Stimulated activated CD4-positive, alpha-beta T cell treated with anti-CD3 and anti-CD28 coated beads, Interleukin-1b, Interleukin-23, amount 100 ng/mL, for 4 hours (primary cell): Measurements from ENCODE around the gene FN3KRP.
A peak's percentile ranks its signal among the peaks of the same experiment; 100 is the strongest.
"Not testable (repeated sequence)": the region's sequence is repeated elsewhere in the genome, so short reads cannot be mapped to it uniquely, and the experiment has no call there.

Experiments
- DNase-seq, 2 donors: peaks; one replicate each; pipeline ENCODE4 v3.0.0-alpha.2; 2020; ENCODE audit warnings: low read depth in 2 of 2

Gene FN3KRP

DNA sequence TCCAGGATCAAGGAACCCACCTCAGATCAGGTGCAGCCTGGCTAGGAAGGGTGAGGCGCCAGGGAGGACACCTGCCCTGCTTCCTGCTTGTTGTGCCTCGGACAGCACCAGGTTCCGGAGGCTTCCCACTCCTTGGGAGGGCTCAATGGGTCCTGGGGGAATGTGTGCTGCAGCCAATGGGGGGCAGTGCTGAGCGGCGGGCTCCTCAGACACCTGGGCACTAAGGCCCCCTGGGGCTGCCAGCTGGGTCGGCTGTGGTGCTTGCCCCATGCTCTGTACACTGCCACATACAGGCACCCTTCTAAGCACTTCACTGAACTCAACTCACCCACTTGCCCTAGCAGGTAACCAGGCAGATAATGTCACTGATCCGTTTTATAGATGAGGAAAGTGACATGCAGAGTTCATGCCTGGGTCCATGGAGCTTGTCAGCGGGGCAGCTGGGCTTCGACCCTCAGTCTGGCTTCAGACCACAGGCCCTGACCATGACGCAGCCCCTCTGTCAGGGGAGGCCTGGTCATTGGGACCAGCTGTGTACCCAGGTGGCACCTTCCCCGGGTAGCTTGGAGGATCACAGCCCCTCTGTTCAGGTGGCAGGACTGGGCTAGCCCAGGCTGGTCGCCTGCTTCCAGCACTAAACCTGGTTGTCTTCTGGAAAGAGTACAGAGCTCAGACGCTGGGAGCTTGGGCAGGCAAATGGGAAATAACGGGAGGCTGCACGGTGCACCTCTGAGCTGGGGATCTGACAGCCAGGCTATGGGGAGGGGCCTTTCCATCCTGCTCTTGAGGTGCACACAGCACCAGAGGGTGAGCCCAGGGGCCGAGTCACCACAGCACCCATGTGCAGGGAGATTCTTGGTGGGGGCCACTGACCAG is 27.1 kb downstream of the FN3KRP start:
- no peak for DNase-seq

DNA sequence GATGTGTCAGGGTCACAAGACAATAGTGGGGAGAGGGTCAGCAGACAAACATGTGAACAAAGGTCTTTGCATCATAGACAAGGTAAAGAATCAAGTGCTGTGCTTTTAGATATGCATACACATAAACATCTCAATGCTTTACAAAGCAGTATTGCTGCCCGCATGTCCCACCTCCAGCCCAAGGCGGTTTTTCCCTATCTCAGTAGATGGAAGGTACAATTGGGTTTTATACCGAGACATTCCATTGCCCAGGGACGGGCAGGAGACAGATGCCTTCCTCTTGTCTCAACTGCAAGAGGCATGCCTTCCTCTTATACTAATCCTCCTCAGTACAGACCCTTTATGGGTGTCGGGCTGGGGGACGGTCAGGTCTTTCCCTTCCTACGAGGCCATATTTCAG is 28.2 kb downstream of the FN3KRP start:
- not testable (repeated sequence) for DNase-seq

DNA sequence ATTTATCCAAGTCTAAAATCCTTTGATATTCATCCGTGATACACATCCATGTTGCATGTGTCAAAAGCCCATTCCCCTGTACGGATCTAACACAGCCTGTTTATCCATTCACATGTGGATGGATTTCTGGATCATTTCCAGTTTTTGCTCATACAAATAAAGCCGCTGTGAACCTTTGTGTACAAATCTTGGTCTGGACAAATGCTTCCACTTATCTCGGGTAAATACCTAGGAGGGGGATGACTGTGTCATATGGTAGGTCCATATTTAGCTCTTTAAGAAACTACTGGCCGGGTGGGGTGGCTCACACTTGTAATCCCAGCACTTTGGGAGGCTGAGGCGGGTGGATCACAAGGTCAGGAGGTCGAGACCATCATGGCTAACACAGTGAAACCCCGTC is 29.0 kb downstream of the FN3KRP start:
- no peak for DNase-seq

DNA sequence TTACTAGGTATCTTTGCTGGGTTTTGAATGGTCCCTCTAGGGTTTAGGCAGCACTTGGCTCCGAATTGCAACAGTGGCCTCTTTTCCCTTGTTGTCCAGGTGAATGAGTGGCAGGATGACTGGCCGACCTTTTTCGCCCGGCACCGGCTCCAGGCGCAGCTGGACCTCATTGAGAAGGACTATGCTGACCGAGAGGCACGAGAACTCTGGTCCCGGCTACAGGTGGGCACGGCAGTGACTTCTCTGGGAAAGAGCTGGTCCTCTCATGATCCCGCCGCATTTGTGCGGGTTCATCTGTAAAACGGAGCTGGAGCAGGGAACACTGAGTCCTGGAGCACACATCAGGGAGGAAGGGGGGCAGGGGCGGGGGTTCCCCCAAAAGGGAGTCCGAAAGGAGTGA is 32.2 kb downstream of the FN3KRP start:
- no peak for DNase-seq

DNA sequence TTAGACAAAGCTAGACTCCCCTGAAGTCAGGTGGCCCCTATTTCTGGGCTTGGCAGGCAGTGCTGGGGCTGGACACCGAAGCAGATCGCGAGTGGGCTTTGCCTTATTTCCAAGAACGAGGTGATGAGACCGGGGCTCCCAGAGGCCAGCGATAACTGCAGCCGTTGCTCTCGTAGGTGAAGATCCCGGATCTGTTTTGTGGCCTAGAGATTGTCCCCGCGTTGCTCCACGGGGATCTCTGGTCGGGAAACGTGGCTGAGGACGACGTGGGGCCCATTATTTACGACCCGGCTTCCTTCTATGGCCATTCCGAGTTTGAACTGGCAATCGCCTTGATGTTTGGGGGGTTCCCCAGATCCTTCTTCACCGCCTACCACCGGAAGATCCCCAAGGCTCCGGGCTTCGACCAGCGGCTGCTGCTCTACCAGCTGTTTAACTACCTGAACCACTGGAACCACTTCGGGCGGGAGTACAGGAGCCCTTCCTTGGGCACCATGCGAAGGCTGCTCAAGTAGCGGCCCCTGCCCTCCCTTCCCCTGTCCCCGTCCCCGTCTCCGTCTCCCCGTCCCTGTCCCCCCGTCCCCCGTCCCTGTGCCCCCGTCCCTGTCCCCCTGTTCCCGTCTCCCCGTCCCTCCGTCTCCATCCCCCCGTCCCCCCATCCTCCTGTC is 33.9 kb downstream of the FN3KRP start:
- no peak for DNase-seq

DNA sequence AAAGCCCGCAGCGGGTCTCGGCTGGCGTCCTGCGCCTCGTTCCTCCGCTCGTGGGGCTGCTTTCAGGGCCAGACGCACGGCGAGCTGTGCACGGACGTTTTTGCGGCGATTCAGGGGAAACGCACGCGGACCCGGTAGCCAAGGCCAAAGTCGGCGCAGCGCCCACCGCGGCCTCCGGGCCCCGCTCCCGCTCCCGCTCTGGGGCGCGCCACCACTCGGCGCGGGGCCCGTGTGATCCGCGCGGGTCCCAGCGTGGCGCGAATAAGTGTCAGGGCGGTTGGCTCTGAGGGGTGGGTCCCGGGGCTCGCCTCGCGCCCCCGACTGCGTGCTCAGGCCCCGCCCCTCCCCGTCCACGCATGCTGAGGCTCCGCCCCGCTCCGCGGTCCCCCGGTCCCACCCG is 34.7 kb downstream of the FN3KRP start:
- DNase-seq: no peak

DNA sequence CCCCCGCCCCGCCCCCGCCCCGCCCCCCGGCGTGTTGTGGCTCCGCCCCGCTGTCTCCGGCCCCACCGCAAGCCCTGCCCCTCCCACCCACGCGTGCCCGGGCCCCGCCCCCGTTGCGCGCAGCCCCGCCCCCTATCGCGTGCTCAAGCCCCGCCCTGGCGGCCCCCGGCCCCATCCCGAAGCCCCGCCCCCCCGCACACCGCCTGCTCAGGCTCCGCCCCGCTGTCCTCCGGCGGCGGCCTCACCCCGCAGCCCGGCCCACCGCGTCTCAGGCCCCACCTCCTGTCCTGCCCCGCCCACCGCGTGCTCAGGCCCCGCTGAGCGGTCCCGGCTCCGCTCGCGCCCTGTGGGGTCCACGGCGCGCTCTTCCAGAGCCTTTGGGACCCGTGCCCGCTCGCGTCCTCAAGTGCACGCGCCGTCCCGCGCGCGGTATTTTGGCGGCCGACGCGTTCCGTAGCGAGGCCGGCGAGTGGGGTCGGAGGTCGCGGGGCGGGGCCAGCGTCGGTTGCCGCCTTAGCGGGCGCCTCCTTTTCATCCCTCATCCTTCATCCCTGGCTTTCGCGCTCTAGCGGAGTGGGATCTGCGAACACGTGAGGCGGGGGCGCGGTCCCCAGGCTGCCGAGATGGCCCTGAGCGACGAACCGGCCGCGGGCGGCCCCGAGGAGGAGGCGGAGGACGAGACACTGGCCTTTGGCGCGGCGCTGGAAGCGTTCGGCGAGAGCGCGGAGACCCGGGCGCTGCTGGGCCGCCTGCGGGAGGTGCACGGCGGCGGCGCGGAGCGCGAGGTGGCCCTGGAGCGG is 35.3 kb downstream of the FN3KRP start, which contains the start of gene TBCD:
TBCD (plus strand) TSS at position 495 of the 800 bp plus-strand sequence; CDS start at position 624, 129 bp downstream.
- peak; percentile 92 to 93 for DNase-seq

DNA sequence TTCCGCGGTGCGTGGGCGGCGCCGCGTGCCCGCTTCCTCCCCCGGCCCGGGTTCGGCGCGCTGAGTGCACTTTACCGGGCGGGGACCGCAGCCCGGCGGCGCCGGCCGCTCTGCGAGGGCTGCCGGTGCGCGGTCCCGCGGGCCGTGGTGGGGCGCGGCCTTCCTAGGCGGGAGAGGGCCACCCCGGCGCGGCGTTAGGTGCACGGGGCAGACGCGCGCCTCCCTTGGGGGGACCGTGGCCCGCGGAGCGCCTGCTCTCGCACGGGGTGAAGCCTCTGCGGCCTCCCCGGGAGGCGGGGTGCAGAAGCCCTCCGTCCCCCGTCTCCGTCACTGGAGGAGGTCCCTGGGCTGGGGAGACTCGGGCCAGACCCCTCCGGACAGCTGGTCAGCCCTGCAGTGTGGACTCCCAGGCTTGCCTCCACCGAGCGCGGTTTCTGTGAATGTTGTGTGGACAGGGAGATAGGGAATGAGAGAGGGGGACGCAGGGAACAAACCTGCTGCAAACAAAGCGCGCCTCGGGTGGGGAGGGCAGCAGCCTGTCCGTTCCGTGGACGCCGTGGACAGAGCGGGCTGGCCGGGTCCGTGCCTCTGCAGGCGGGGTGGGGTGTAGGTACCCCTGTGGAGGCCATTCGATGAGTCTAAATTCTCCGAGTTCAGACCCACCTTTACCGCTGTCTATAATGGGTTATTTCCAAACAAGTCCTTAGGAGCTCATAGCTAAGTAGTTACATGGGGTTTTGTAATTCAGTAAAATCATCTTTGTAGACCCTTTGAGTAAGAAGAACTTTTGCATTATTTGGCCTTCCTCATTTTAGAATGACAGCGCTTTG is 36.1 kb downstream of the FN3KRP start:
- DNase-seq: no peak

DNA sequence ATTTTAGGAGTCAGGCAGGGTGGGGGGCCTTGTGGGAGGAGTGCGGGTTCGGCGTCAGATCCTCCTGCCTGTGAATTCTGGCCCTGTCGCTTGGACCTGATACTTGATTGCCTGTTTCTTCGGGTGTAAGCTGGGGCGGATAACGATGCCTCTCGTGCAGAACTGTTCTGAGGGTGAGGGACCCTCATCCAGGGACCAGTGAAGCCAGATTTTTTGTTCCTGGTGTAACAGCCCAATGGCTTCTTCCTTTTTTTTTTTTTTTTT is 36.6 kb downstream of the FN3KRP start:
- DNase-seq: no peak

DNA sequence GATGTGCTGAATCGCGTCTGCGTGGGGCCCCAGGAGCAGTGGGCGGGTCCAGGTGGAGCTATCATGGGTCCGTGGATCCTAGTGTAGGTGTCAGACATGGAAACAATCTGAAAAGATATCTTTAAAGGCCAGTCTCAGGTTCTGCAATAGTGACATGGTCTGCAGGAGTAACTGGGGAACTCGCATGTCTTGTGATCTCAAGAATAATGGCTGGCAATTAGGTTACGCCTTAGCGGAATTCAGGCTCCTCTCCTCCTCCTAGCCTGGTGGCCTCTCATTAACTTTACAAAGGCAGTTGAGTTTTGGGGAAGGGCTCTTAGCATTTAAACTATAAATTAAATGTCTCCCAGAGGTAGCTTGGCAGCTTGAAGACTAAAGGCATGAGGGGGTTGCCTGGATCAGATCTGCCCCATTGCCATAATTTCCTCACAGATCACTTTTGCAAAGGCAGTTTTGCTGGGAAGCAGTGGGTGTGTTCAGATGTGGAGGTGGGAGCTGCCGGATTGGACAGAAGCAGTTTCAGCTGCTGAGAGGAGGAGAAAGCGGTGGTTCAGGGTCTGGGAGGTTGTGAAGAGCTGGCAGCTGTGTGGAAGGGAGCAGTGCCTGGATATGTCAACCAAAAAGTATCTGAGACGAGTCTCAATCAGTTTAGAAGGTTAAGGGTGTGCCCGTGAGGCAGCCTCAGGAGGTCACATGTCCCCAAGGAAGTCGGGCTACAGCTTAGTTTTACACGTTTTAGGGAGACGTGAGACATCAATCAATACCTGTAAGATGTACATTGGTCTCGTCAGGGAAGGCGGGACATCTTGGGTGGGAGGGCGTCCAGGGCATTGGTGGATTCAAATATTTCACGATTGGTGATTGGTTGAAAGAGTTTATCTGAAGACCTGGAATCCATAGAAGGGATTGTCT is 38.0 kb downstream of the FN3KRP start:
- DNase-seq: no peak

DNA sequence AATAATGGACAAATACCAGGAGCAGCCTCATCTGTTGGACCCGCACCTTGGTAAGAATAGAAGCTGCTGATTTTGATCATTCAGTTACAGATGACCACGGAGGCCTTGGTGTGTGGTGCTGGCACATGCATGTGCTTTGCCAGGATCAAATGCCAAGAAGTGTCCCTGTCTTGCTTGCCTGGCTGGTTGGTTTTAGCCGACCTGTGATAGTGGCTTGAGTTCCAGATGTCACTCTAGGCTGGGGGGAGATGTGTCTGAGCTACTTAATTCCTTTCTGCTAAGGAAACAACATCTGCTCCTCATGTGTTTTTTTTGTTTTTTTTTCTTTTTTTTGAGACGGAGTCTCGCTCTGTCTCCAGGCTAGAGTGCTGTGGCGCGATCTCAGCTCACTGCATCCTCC is 39.7 kb downstream of the FN3KRP start:
- no peak for DNase-seq

DNA sequence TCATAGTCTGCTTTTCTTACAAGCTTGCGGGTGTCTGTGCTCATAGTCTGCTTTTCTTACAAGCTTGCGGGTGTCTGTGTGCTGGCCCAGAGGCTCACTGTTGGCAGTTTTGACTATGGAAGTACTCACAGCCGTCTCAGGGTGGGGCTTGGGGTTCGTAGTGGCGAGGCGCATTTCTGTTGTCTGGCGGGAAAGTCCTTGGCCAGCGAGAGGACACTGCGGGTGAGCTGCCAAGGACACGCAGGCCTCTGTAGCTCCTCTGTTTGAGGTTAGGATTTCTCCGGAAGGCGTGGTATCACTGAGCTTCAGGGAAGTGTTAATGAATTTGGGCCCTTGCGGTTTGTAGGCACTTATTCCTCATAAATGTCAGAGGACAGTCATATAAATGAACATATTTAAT is 48.9 kb downstream of the FN3KRP start:
- no peak for DNase-seq

DNA sequence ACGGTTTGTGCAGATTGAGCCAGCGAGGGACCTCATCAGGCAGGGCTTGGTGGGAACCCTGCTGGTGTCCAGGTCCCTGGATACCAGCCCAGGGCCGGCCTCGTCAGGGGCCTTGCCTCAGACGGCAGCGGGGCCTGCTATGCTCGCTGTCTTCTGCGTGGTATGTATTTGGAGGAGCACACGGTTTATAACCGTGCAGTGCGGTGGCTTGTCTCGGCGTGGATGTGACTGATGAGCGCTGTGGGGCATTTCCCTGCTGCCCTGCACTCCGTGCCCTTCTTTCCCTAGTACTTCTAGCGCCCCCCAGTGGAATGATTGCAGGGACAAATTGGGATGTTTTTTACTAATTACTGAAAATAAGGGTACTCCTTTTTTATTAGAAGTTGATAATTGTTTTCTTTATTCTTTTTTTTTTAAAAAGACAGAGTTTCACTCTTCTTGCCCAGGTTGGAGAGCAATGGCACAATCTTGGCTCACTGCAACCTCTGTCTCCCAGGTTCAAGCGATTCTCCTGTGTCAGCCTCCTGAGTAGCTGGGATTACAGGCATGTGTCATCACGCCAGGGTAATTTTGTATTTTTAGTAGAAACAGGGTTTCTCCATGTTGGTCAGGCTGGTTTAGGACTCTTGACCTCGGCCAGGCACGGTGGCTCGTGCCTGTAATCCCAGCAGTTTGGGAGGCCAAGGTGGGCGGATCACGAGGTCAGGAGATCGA is 50.7 kb downstream of the FN3KRP start:
- peak in 1 of 2 donors; percentile 39 for DNase-seq

DNA sequence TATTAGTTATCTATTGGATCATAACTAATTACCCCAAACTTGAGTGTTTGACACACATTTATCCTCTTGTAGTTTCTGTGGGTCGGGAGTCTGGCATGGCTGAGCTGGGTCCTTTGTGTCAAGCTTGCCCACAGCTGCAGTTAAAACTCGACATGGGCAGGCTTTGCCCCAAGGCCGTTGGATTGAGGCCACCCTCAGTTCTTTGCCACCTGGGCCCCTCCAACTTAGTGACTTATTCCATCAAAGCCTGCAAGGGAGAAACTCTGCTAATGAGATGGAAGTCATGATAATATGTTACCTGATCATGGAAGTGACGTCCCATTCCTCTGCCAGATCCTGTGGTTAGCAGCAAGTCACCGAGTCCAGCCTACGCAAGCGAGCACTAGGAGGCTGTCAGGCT is 52.5 kb downstream of the FN3KRP start:
- no peak for DNase-seq

DNA sequence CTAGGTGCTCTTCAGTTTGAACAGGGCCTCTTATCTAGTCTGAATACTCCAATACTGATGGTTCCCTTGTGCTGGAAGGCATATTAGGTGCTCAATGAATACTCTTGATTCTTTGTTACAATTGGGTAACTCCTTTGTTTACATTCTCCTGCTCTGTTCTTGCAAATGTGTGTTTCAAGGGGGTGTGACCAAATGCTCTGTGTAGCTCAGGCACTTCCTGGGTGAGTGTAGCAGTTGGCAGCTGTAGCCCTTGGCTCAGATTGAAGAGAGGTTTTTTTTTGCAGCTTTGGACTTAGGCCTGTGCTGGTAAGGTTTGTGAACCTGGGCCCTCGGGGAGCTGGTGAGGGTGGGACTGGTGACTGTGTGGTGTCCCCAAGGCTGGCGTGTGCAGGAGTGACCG is 55.5 kb downstream of the FN3KRP start:
- DNase-seq: no peak

DNA sequence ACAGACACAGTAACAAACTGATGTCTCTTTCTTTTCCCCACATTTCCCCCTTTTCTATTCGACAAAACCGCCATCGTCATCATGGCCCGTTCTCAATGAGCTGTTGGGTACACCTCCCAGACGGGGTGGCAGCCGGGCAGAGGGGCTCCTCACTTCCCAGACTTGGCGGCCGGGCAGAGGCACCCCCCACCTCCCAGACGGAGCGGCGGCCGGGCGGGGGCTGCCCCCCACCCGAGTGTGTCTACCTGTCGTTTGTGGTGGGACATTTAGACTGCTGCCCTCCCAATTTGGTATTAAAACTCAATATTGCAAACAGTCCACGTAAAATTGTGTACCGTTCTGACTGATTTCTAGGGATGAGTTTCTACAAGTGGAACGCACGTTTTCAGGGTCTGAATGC is 58.0 kb downstream of the FN3KRP start:
- DNase-seq: not testable (repeated sequence)

DNA sequence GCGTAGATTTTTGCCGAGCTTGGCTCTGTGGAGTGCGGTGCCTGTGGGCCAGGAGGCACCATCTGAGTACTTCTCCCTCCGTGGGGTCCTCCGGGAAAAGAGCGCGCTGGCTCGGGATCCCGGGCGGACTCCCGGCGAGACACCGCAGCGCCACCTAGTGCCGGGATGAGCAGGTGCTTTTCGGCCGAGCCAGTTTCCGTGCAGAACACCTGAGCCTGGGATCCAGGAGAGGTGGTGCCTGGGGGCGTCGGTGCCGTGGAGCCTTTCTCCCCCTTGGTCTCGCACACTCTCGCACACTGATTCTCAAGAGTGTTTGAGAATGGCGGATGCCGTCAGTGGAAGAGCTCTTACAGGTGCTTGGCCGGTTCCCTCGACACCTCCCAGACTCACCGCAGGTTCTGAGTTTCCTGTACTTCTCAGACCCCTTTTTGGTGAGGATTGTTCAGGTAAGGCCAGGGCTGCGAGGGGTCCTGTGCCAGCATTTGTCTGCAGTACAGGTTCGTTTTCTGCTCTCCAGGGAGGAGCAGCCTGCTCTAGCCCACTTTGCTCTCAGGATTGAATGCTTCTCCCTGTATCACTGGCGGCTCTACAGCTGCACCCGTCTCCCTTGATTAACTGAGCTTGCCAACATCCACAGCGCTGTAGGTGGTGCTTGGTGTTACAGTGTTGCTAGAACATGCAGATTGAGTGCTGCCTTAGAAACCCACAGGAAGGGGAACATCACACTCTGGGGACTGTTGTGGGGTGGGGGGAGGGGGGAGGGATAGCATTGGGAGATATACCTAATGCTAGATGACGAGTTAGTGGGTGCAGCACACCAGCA is 58.7 kb downstream of the FN3KRP start:
- DNase-seq: peak in 1 of 2 donors; percentile 31

DNA sequence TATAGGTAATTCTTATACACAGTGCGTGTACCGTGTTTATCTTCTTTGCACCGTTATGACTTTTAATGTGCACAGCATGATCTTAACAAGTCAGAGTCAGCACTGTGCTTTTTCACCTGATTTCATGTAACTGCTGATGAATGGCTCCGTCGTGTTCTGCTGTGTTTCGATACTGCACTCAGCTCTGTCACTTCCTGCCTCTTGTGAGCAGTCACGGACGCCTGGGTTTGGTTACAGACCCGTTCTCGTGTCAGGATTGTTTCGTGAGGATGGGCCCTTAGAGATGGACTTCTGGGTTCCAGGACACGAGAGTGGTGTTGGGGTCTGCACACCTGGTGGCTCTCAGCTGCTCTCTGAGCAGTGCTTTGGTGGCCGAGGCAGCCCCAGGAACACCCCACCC is 59.9 kb downstream of the FN3KRP start:
- no peak for DNase-seq
